DMS 273 (cell line): ENCODE results near the gene PCDHGC4.
A peak's percentile ranks its signal among the peaks of the same experiment; 100 is the strongest.

Experiments
- DNase-seq: peaks from one replicate; lab custom pipeline; 2025; ENCODE audit not compliant: unreplicated experiment; lab: John Stamatoyannopoulos, UW

The PCDHGC4 gene

GRCh38 chr5:141489841-141490240 is 5.0 kb downstream of the PCDHGC4 start:
- no peak for DNase-seq

DNA sequence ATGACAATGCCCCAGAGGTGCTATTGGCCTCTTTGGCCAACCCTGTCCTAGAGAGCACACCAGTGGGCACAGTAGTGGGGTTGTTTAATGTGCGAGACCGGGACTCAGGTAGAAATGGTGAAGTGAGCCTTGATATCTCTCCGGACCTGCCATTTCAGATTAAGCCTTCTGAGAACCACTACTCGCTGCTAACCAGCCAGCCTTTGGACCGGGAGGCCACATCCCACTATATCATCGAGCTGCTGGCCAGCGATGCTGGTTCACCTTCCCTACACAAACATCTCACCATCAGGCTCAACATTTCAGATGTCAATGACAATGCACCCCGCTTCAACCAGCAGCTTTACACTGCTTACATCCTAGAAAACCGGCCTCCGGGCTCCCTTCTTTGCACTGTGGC is 5.4 kb downstream of the PCDHGC4 start:
- no peak for DNase-seq

- no peak for DNase-seq
These were observed 5.9 kb downstream of the PCDHGC4 start for GRCh38 chr5:141490771-141491170.

- no peak for DNase-seq
These were observed 6.7 kb downstream of the PCDHGC4 start for GRCh38 chr5:141491323-141492167.

GRCh38 chr5:141492168-141492885 is 7.5 kb downstream of the PCDHGC4 start:
- no peak for DNase-seq

GRCh38 chr5:141493500-141494422 is 8.9 kb downstream of the PCDHGC4 start:
- DNase-seq: no peak

- DNase-seq: no peak
These were observed 10.1 kb downstream of the PCDHGC4 start for GRCh38 chr5:141494761-141495452.

GRCh38 chr5:141495453-141495811 is 10.6 kb downstream of the PCDHGC4 start:
- DNase-seq: no peak

GRCh38 chr5:141496038-141496437 is 11.2 kb downstream of the PCDHGC4 start:
- peak; percentile 60 for DNase-seq

DNA sequence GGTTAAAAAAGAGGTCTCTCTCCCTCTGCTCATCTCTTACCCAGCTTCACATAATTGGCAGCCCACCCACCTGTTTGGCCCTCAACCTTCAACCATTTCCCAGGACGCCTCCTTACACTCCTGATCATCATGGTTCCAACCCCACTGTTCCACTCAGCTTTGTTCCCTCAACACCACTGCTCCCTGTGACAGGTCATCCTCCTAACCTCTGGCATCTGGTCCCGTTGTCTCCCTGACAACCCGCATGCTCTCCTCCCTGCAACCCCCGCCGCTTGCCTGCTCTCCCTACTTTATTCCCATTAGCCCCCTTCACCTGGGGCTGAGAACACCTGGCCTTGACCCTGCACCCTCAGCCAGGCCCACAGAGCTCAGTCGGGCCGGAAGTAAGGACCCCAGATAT is 16.9 kb downstream of the PCDHGC4 start:
- DNase-seq: no peak

DNA sequence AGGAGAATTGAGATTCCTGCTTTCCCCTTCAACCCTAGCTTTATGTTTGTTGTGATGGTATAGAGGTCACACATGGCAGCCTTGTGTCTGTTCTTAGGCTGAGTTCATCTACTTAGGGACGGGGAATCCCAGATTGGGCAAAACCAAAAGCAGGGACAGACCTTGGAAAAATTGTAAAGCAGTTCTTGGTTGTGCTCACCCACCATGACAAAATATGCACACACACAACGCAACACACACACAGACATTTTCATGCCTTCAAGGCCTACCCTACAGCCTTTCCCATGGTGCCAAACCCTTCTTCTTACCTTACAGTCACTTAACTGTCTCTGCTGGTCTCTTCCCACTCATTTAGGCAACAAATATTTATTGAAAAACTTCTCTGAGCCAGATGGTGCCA is 18.9 kb downstream of the PCDHGC4 start:
- DNase-seq: peak; percentile 21

DNA sequence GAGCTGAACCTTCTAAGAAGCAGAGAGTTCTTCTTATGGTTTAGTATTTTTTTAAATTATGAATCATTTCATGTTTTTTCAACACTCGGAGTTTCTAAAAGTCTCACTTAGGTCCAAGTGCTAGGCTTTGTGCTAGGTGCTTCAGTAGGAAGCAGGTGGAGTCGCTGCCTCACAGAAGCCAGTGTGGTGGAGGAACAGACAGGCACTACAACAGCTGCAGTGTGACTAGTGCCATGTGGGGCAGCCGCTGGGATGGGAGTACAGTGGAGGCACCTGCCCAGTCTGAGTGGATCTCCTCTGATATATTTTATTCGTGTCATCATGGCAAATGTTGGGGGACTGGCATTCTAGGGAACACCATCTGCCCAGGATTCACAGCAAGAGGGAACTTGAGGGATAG is 19.4 kb downstream of the PCDHGC4 start:
- DNase-seq: peak; percentile 39

DNA sequence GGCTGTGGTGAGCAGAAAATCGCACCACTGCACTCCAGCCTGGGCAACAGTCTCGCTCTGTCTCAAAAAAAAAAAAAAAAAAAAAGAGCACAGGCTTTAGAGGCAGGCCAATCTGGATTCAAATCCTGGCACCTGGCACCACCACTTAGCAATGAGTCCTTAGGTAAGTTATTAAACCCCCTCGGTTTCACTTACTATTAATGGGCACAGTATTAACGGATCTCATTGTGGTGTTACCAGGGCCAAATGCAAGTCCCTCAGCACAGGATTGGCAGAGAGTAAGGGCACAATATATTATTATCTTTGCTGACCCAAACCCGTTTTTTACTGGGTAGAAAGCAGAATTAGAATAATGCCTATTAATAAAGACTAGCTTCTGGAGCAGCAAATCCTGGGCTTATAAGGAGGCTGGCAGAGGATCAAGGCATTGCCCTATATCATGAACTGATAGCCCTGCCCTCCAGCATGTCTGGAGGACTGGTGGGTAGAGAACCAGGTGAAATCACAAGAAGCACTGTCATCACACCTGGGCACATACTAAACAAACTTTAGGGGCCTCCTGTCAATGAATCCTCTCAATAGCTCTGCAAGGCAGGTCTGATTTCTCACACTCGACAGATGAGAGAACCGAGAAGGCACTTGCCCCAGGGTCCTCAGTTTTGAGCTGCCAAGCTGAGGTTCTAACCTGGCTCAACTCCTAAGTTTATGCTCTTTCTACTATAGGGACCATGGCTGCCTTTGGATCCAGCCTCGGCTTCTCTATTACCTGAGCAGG is 21.7 kb downstream of the PCDHGC4 start:
- DNase-seq: no peak

DNA sequence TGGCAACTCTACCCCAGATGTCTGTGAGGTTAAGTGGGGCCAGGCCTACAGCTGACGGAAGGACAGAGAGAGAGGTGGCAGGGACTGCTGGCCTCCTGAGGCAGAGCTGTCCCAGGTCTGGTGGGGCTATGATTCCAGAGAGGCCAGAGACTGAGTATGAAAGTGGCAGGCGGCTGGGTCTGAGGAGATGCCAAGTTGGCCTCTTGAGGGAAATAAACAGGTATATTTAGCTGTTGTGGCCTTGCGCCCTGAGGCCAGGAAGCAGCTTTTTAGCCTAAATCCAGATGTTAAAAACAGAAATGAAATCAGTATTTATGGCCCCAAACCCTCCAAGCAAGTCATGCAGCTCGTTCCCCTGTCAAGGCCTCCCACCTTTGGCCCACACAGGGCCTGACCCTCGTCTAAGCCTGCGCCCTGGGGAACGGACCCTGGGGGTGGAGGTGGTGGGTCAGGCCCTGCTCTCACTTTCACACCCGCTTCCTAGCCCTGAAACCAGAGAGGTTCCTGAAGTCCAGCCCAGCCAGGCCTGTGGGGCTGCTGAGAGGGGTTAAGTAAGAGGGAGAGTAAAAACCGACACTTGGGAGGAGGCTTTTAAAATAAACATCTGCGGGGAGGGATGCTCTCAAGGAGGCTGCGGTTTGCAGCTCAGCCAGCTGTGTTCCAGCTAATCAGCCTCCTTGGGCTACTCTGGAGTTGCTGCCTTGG is 22.7 kb downstream of the PCDHGC4 start:
- DNase-seq: no peak

DNA sequence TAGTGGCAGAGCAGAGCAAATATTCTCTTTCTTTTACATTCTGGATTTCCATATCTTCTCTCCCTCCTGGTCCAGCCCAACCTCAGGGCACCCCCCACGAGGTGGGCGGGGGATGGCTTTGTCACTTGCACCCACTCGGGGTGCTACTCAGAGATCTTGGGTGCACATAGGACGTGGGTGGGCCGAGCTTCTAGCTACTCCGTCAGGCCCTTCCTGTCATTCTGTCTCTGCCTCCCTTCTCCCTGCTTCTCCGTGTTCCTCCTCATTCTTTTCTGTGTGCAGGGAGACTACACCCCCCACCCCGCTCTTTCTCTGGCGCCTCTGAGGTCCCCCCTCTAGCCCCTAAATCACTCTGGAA is 23.6 kb downstream of the PCDHGC4 start:
- no peak for DNase-seq

- peak; percentile 67 for DNase-seq
These were observed 24.2 kb downstream of the PCDHGC4 start for GRCh38 chr5:141508798-141509611.

DNA sequence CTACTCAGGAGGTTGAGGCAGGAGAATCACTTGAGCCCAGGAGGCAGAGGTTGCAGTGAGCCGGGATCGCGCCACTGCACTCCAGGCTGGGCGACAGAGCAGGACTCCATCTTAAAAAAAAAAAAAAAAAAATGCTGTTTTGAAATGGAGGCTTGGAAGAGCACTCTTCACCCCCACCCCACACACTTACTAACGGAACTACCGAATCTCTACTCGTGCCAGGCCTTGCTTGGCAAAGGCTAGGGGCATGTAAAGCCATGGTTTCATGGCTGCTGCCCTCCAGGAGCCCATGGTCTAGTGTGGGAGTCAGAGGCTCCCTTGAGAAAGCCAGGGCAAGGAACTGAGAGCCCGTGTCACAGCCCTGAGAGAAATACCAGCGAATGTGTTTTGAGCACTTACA is 25.3 kb downstream of the PCDHGC4 start:
- no peak for DNase-seq

- no peak for DNase-seq
These were observed 26.2 kb downstream of the PCDHGC4 start for GRCh38 chr5:141510850-141511601.
